Stimulated activated CD4-positive, alpha-beta T cell treated with anti-CD3 and anti-CD28 coated beads, Interleukin-12 subunit alpha, Interleukin-12 subunit beta, amount 100 ng/mL, for 48 hours (primary cell): ENCODE data around the gene KIFAP3.
A peak's percentile ranks its signal among the peaks of the same experiment; 100 is the strongest.
"Not testable (repeated sequence)": the region's sequence is repeated elsewhere in the genome, so short reads cannot be mapped to it uniquely, and the experiment has no call there.

Source experiments
- DNase-seq, 3 donors: peaks; one replicate each; pipeline ENCODE4 v3.0.0-alpha.2; 2020; ENCODE audit warnings: low read depth in 2 of 3, low spot score in 1 of 3

Gene KIFAP3

DNA sequence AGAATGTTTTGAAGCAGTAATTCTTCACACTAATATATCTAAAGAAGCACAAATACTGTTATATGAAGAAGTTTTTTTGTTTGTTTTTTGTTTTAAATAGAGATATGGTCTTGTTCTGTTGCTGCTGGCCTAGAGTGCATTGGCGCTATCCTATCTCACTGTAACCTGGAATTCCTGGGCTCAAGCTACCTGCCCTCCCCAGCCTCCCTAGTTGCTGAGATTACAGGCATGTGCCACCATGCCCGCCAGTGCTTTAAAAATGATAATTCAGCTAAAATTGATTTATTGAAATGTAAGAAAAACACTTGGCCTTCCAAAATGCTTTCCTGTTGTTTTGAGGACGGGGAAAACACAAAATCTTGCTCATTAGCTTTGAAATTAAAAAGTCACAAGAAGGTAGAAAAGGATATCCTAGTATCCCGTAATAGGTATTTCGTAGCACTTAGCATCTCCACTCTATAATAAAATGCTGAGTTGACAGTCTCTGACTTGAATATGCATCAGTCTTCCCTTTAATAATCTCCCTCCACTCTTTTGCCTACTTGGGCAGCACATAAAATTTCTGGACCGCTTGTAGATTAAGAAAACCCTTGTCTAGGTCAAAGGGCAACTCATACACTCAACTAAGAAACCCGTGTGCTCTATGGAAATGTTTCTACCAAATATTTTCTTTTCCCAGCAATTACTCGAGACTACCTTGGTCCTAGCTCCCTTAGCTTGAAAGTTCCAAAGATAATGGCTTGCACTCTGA lies 182.1 kb downstream of the KIFAP3 start:
- no peak for DNase-seq

- DNase-seq, result no peak
These were observed 183.0 kb downstream of the KIFAP3 start for GRCh38 chr1:169891539-169891885.

GRCh38 chr1:169890761-169891538 lies 183.5 kb downstream of the KIFAP3 start:
- DNase-seq, result peak in 2 of 3 donors; percentile 15 to 37

- DNase-seq, result no peak
These were observed 184.6 kb downstream of the KIFAP3 start for GRCh38 chr1:169889871-169890270.

GRCh38 chr1:169886931-169887330 lies 187.6 kb downstream of the KIFAP3 start:
- no peak for DNase-seq

DNA sequence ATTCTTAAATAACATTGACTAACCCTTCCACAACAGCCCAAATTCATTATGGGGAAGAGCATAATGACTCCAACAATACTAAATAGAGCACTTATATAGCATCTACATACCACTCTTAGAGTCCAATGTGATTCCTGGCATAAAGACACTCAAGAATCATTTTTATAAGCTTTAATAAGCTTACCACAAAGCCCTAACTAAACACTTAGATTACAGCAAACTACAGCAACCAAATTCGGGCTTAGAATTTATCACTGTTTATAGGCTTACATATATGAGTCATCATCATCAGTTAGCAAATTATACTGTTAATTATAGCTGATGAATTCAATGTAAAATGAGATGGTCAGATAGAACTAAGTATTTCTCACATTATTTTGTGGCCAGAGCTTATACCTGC lies 188.1 kb downstream of the KIFAP3 start:
- DNase-seq, result no peak

GRCh38 chr1:169885207-169885606 lies 189.3 kb downstream of the KIFAP3 start:
- DNase-seq, result no peak

DNA sequence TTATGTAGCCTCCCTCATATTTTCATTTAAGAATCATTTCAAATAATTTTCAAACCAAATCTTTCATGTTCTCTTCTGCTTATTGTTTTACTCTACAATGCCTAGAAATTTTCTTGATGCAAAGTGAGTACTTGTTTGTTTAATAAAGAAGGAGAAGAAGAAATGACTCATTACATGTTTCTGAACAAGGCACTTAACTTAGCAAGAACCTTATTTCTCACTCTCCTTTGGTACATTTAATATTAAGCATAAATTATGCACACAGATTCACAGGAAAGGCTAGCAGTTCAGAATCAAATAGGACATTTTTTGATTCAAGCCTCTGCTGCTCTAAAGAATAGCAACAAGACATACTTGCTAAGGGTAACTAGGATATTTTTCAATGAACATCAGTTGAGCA lies 189.9 kb downstream of the KIFAP3 start:
- no peak for DNase-seq

- DNase-seq, result no peak
These were observed 192.4 kb downstream of the KIFAP3 start for GRCh38 chr1:169882039-169882511.

DNA sequence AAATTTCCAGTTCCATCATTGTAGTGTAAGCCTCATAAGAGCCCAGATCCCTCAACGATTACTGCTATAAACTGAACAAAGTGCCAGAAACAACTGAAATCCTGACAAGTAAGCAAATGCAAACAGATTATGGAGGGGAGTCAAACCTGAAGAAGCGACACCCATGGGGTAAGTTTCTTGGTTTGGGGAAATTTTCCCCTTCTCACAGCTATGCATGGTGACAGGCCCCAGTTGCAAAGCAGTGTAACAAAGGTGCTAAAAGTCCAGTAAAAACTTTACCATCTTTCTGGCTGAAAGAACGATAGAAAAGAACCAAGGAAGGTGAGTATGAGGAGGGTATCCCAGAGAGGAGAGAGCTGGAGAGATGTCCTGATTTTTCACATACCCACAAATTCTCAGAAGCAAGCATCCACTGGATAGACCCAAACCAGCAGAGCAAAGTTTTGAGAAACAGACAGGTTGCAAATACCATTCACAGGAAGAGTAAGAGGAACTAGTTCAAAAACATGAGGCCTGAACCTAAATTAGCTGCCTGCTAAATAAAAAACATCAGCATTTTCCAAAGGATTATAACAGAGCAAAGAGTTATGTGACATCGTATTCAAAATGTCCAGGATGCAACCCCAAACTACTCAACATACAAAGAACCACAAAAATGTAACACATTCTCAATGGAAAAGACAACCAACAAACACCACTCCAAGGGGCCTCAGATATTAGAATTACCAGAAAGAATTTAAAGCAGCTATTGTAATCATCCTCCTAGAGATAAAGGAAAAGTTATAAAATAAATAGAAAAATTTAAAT lies 195.3 kb downstream of the KIFAP3 start:
- no peak for DNase-seq

- no peak for DNase-seq
These were observed 196.0 kb downstream of the KIFAP3 start for GRCh38 chr1:169878498-169878897.

- DNase-seq, result no peak
These were observed 196.5 kb downstream of the KIFAP3 start for GRCh38 chr1:169877800-169878491.

DNA sequence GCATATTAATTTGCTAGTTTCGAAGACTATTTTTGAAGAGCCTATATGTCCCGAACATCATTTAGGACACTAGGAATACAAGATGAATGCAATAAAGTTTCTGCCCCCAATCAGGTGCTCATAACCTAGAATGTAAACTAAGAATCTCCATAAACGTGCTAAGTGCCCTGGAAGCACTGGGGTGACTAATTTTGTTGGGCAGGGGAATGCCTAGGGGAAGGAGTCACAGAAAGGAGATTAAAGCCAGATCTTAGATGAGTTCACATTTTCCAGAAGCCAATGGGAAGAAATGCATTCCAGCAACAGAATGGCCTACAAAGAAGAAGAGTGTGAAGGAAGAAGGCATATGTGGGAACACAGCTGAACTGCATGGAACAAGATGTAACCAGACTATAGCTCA lies 200.3 kb downstream of the KIFAP3 start:
- no peak for DNase-seq

DNA sequence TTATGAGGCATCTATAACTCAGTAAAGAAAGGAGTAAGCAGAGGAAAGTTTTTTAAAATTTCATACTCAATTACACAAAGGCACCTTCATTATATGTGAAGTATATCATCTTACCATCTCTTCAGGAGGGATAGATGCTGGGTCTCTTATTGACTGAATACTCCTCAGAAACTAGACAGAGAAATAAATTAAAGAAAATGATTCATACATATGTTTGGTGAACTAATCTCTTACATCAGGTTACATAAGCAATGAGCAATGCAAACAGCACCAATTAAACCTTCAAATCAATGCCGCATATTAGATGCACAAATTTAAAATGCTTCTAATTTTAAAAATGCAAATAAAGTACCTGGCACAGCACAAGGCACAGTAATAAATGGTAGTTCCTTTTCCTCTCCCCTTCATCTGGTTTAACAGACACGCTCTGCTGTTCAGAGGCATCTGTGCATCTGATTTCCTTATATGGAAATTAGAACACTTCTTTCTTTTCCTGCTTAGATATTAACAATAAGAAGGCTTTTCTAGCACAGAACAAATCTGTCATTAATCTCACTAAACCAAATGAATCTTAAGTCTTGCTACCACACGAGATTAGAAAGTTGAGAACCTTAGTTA lies 200.8 kb downstream of the KIFAP3 start:
- DNase-seq, result no peak

GRCh38 chr1:169872906-169873305 lies 201.6 kb downstream of the KIFAP3 start:
- DNase-seq, result no peak

- DNase-seq, result not testable (repeated sequence)
These were observed 202.5 kb downstream of the KIFAP3 start for GRCh38 chr1:169871988-169872387.
